Ovary (tissue), 9 donors: ENCODE data around the gene NCEH1. TPM values are rescaled to one million over a fixed set of nuclear protein-coding genes. Genes with fewer than 3 reads are reported as not detected.

Experiments
- DNase-seq, 5 donors: peaks; one replicate each; pipeline ENCODE4 v3.0.0-alpha.2; 2019 to 2020
- H3K27ac ChIP-seq, 2 donors: fragments of 200-600 bp; one replicate each; pipeline versions ENCODE4 v1.5.1 to v1.8.0; 2019 to 2022
- H3K27me3 ChIP-seq: fragments of 200-600 bp; one replicate; pipeline ENCODE4 v1.8.0; 2022
- H3K36me3 ChIP-seq: fragments of 200-600 bp; sonication (generic); one replicate; pipeline ENCODE4 v1.5.1; 2019
- H3K4me1 ChIP-seq: one replicate; pipeline ENCODE4 v1.8.1; 2013; ENCODE audit warnings: mild to moderate bottlenecking, moderate library complexity; ENCODE audit not compliant: insufficient read depth
- H3K4me3 ChIP-seq: fragments of 200-600 bp; sonication (generic); one replicate; pipeline ENCODE4 v1.5.1; 2017
- H3K9me3 ChIP-seq, 2 donors: fragments of 200-600 bp in 1 of 2; sonication (generic) in 1 of 2; one replicate each; pipeline versions ENCODE4 v1.5.1 to v1.8.1; 2013 to 2019; ENCODE audit warnings: mild to moderate bottlenecking in 1 of 2, moderate library complexity in 1 of 2
- CTCF ChIP-seq, 3 donors: fragments of 450-650 bp in 2 of 3; fragments of 200-600 bp in 1 of 3; IDR thresholded peaks; one replicate each; pipeline versions ENCODE4 v1.5.1 to v1.8.0; 2016 to 2022; ENCODE audit warnings: antibody characterized with exemption in 3 of 3, mild to moderate bottlenecking in 1 of 3
- EP300 ChIP-seq: sonication (generic); formaldehyde crosslinking; IDR thresholded peaks from one replicate; pipeline ENCODE4 v1.6.1; 2017; ENCODE audit warnings: antibody characterized with exemption
- POLR2A ChIP-seq: fragments of 450-650 bp; IDR thresholded peaks from one replicate; pipeline ENCODE4 v1.6.1; 2017; ENCODE audit warnings: antibody characterized with exemption, mild to moderate bottlenecking, moderate library complexity
- WGBS, 3 donors: extraction: QIAGEN DNeasy Blood & Tissue Kit in 1 of 3; methylation state at CpG; one replicate each; pipeline versions ENCODE4 v1.1.5 to v1.1.7; 2013 to 2017; 5-methylcytosine and 5-hydroxymethylcytosine counted together
- intact Hi-C, 4 donors: fragments of 100-400 bp; cut with DNase I; formaldehyde crosslinking; loops; one replicate each; pipeline versions ENCODE4 v1.11.0 to v1.15.1; 2022 to 2023
- polyA plus RNA-seq, 2 donors: library from polyadenylated mRNA; stranded (reverse); fragments of 200-250 nt in 1 of 2; fragments of 350-450 nt in 1 of 2; fragmentation: Illumina TruSeq in 1 of 2; extraction: RNeasy Lipid Tissue Mini Kit (QIAGEN cat#74804) in 1 of 2; gene quantifications; one replicate each; pipeline ENCODE4 v1.2.3, GENCODE V29; 2013 to 2014
- small RNA-seq: library from RNA; depleted of rRNA; stranded (forward); fragments of <200 nt; gene quantifications from one replicate; pipeline ENCODE3, GENCODE V24; 2016
- total RNA-seq, 7 donors: library from RNA; depleted of rRNA in 2 of 7; stranded (reverse); fragments of >200 nt in 2 of 7; fragmentation: NEBNext Ultra II Directional in 3 of 7; extraction: Animal tissue kit (Norgen Biotek cat#: 25700) in 3 of 7; gene quantifications; one replicate each; pipeline versions ENCODE4 v1.1.0 to v1.2.4, GENCODE V29; 2016 to 2023
- donor health status: DM: no; HTN: no; CAD: no; lungs with moderate emphysema.
- donor health status: DM: no; HTN: no; CAD: no.
- donor health status: Bipolar disorder and iron deficiency.
- donor health status: DM: yes; HTN: yes; CAD: no.
- donor health status: DM: no; HTN: no; CAD: no.
- donor health status: DM: yes; HTN: yes; CAD: no.

Gene NCEH1
- total and polyA plus RNA-seq, 9 donors, result 1.4 to 15.8 (median 4.5) TPM

- no peaks in the 10 kb centered on the region for H3K4me1 ChIP-seq
- intact Hi-C loops, result no loop called here
- no peaks in the 10 kb centered on the region for H3K36me3 ChIP-seq
- 65 to 80% (median 78%) methylated on average over 1 of the region's 1 CpG for WGBS, 3 donors
- DNase-seq, result no peak
- no peak overlapping the region for H3K4me3 ChIP-seq
- H3K27me3 ChIP-seq, result no peaks in the 10 kb centered on the region
- no peak for TF ChIP-seq EP300
- no peak for TF ChIP-seq POLR2A
- TF ChIP-seq CTCF (IDR thresholded peaks at IDR 0.05), result no peak
- H3K9me3 ChIP-seq, result no peaks in the 10 kb centered on the region
- H3K27ac ChIP-seq, result no peak overlapping the region
Measured at GRCh38 chr3:172582712-172583111, 128.2 kb downstream of the NCEH1 start.

- H3K4me1 ChIP-seq, result no peaks in the 10 kb centered on the region
- no peak for DNase-seq
- no peak overlapping the region for H3K4me3 ChIP-seq
- intact Hi-C loops, result no loop called here
- no peaks in the 10 kb centered on the region for H3K9me3 ChIP-seq
- H3K27ac ChIP-seq, result no peak overlapping the region
- no peaks in the 10 kb centered on the region for H3K36me3 ChIP-seq
- TF ChIP-seq EP300 (no peak), CTCF (IDR thresholded peaks at IDR 0.05) (no peak), POLR2A (no peak)
- H3K27me3 ChIP-seq, result no peaks in the 10 kb centered on the region
Measured at GRCh38 chr3:172581757-172582166, 129.1 kb downstream of the NCEH1 start.

- Histone ChIP-seq H3K4me1 (no peaks in the 10 kb centered on the region), H3K4me3 (no peak overlapping the region), H3K9me3 (no peaks in the 10 kb centered on the region), H3K27ac (no peak overlapping the region), H3K36me3 (no peaks in the 10 kb centered on the region), H3K27me3 (no peaks in the 10 kb centered on the region)
- 82 to 87% (median 86%) methylated on average over 3 of the region's 3 CpGs for WGBS, 3 donors
- no peak for TF ChIP-seq POLR2A
- no peak for TF ChIP-seq CTCF (IDR thresholded peaks at IDR 0.05)
- TF ChIP-seq EP300, result no peak
- no peak for DNase-seq
- intact Hi-C loops, result no loop called here
Measured at GRCh38 chr3:172580680-172581401, 130.0 kb downstream of the NCEH1 start.

Small RNAs within 50 kb of the gene (small RNA-seq; reads per million reads assigned to genes)
- not detected for gene RNU6-547P

Other genes with a start within 250 kb of the NCEH1 start
- 10 to 100 TPM in 6 of 7 donors, 1 to 10 TPM in 1; 9.6 to 51.5 (median 12.7) TPM for gene TNFSF10, start 187.6 kb downstream of the NCEH1 start, total RNA-seq
- gene TNFSF10, start 187.6 kb downstream of the NCEH1 start, polyA plus RNA-seq, result 10 to 100 TPM; 32.0 to 39.8 TPM
- gene ECT2, start 39.7 kb upstream of the NCEH1 start, total RNA-seq, result 10 to 100 TPM in 1 of 7 donors, 1 to 10 TPM in 6; 1.5 to 11.7 (median 2.2) TPM
- gene ECT2, start 39.7 kb upstream of the NCEH1 start, polyA plus RNA-seq, result 1 to 10 TPM; 1.7 to 4.0 TPM